ENCODE data around the gene CDK17. TPM values are rescaled to one million over a fixed set of nuclear protein-coding genes. Genes with fewer than 3 reads are reported as not detected.

Gene CDK17
- total and polyA plus RNA-seq, 2 donors: 32.9 to 49.2 TPM

DNA sequence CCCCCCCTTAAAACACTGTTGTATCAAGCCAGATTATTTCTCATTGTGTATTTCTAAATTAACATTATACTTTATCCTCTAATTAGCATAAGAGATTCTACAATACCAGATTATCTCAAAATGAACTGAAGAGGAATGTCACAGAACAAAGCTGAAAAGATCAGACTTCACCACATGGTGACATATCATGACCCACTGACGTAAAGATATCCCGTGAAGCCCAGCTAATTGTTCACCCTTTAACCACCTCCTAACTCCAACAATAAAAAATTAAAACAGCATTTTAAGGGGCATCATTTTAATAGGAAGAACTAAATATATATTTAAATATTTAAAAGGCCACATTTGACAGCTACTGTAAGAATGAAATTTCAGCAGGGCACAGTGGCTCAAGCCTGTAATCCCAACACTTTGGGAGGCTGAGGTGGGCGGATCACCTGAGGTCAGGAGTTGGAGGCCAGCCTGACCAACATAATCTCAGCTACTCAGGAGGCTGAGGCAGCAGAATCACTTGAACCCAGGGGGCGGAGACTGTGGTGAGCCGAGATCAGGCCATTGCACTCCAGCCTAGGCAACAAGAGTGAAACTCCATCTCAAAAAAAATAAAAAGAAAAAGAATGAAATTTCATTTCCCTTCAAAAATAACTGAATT, 29.0 kb downstream of the CDK17 start:
- H3K4me1 ChIP-seq (ENCODE audit: control insufficient read depth in 2 of 2, insufficient read depth in 2 of 2, low read length in 2 of 2): peaks cover 2 to 9% of the 10 kb centered on the region in 2 donors
- 97% methylated on average over 5 of the region's 5 CpGs for WGBS

DNA sequence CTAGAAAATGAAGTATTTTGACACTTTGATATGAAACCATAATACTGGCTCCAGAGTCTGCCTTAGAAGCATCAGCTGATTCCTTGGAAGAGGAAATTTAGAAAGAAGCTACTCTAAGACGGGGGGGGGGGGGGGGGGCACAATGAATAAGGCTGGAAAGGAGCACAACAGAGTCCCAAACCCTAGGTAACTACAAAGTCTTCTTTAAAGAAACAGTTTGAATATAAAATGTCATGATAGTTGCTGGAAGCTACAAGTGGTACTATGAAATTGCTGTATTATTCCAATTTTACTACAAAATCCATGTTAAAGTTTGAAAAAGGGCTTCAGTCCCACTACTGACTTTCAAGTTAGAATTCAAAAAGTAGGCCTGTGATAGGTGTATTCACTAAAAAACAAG, 31.6 kb downstream of the CDK17 start:
- no peak for DNase-seq (ENCODE audit: low read depth in 6 of 9, low spot score in 9 of 9)
- Histone ChIP-seq H3K27ac (ENCODE audit: low read depth in 1 of 2, low read length in 1 of 2) (no peak overlapping the region), H3K9me3 (ENCODE audit: control insufficient read depth in 2 of 2, insufficient read depth in 1 of 2, low read length in 1 of 2) (no peaks in the 10 kb centered on the region), H3K36me3 (ENCODE audit: control insufficient read depth in 2 of 2, insufficient read depth in 2 of 2, low read length in 1 of 2) (no peaks in the 10 kb centered on the region), H3K4me3 (ENCODE audit: low read length in 2 of 2) (no peak overlapping the region), H3K4me1 (ENCODE audit: control insufficient read depth in 2 of 2, insufficient read depth in 2 of 2, low read length in 2 of 2) (peaks cover 0 to 7% of the 10 kb centered on the region in 2 donors), H3K27me3 (ENCODE audit: control insufficient read depth in 2 of 2, insufficient read depth in 1 of 2, low read length in 1 of 2) (no peaks in the 10 kb centered on the region)
- 29% methylated on average over 1 of the region's 1 CpG for WGBS

More for the DNA sequence above, 29.0 kb downstream of the CDK17 start:
- DNase-seq (ENCODE audit: low read depth in 6 of 9, low spot score in 9 of 9): no peak
- no peaks in the 10 kb centered on the region for H3K9me3 ChIP-seq (ENCODE audit: control insufficient read depth in 2 of 2, insufficient read depth in 1 of 2, low read length in 1 of 2)
- no peak overlapping the region for H3K4me3 ChIP-seq (ENCODE audit: low read length in 2 of 2)
- no peak overlapping the region for H3K27ac ChIP-seq (ENCODE audit: low read depth in 1 of 2, low read length in 1 of 2)
- no peaks in the 10 kb centered on the region for H3K36me3 ChIP-seq (ENCODE audit: control insufficient read depth in 2 of 2, insufficient read depth in 2 of 2, low read length in 1 of 2)
- H3K27me3 ChIP-seq (ENCODE audit: control insufficient read depth in 2 of 2, insufficient read depth in 1 of 2, low read length in 1 of 2): no peaks in the 10 kb centered on the region

GRCh38 chr12:96368233-96368632, 32.0 kb downstream of the CDK17 start:
- 67% methylated on average over 2 of the region's 2 CpGs for WGBS
- H3K27ac ChIP-seq (ENCODE audit: low read depth in 1 of 2, low read length in 1 of 2): no peak overlapping the region
- H3K36me3 ChIP-seq (ENCODE audit: control insufficient read depth in 2 of 2, insufficient read depth in 2 of 2, low read length in 1 of 2): no peaks in the 10 kb centered on the region
- peaks cover 0 to 7% of the 10 kb centered on the region in 2 donors for H3K4me1 ChIP-seq (ENCODE audit: control insufficient read depth in 2 of 2, insufficient read depth in 2 of 2, low read length in 2 of 2)
- no peaks in the 10 kb centered on the region for H3K27me3 ChIP-seq (ENCODE audit: control insufficient read depth in 2 of 2, insufficient read depth in 1 of 2, low read length in 1 of 2)
- no peak for DNase-seq (ENCODE audit: low read depth in 6 of 9, low spot score in 9 of 9)
- H3K9me3 ChIP-seq (ENCODE audit: control insufficient read depth in 2 of 2, insufficient read depth in 1 of 2, low read length in 1 of 2): no peaks in the 10 kb centered on the region
- H3K4me3 ChIP-seq (ENCODE audit: low read length in 2 of 2): no peak overlapping the region

GRCh38 chr12:96366381-96366654, 33.9 kb downstream of the CDK17 start:
- no peaks in the 10 kb centered on the region for H3K27me3 ChIP-seq (ENCODE audit: control insufficient read depth in 2 of 2, insufficient read depth in 1 of 2, low read length in 1 of 2)
- DNase-seq (ENCODE audit: low read depth in 6 of 9, low spot score in 9 of 9): no peak
- H3K4me3 ChIP-seq (ENCODE audit: low read length in 2 of 2): no peak overlapping the region
- no peak overlapping the region for H3K27ac ChIP-seq (ENCODE audit: low read depth in 1 of 2, low read length in 1 of 2)
- WGBS: 98% methylated on average over 2 of the region's 2 CpGs
- no peaks in the 10 kb centered on the region for H3K9me3 ChIP-seq (ENCODE audit: control insufficient read depth in 2 of 2, insufficient read depth in 1 of 2, low read length in 1 of 2)
- peaks cover 0 to 7% of the 10 kb centered on the region in 2 donors for H3K4me1 ChIP-seq (ENCODE audit: control insufficient read depth in 2 of 2, insufficient read depth in 2 of 2, low read length in 2 of 2)
- H3K36me3 ChIP-seq (ENCODE audit: control insufficient read depth in 2 of 2, insufficient read depth in 2 of 2, low read length in 1 of 2): no peaks in the 10 kb centered on the region

- H3K4me3 ChIP-seq (ENCODE audit: low read length in 2 of 2): no peak overlapping the region
- 98% methylated on average over 2 of the region's 2 CpGs for WGBS
- H3K9me3 ChIP-seq (ENCODE audit: control insufficient read depth in 2 of 2, insufficient read depth in 1 of 2, low read length in 1 of 2): no peaks in the 10 kb centered on the region
- no peak overlapping the region for H3K27ac ChIP-seq (ENCODE audit: low read depth in 1 of 2, low read length in 1 of 2)
- peaks cover 0 to 7% of the 10 kb centered on the region in 2 donors for H3K4me1 ChIP-seq (ENCODE audit: control insufficient read depth in 2 of 2, insufficient read depth in 2 of 2, low read length in 2 of 2)
- no peaks in the 10 kb centered on the region for H3K36me3 ChIP-seq (ENCODE audit: control insufficient read depth in 2 of 2, insufficient read depth in 2 of 2, low read length in 1 of 2)
- H3K27me3 ChIP-seq (ENCODE audit: control insufficient read depth in 2 of 2, insufficient read depth in 1 of 2, low read length in 1 of 2): no peaks in the 10 kb centered on the region
- DNase-seq (ENCODE audit: low read depth in 6 of 9, low spot score in 9 of 9): no peak
Observed at GRCh38 chr12:96365604-96366380, 34.4 kb downstream of the CDK17 start.

GRCh38 chr12:96364092-96364700, 36.0 kb downstream of the CDK17 start:
- WGBS: 96% methylated on average over 3 of the region's 3 CpGs
- no peak overlapping the region for H3K4me3 ChIP-seq (ENCODE audit: low read length in 2 of 2)
- no peak overlapping the region for H3K27ac ChIP-seq (ENCODE audit: low read depth in 1 of 2, low read length in 1 of 2)
- H3K4me1 ChIP-seq (ENCODE audit: control insufficient read depth in 2 of 2, insufficient read depth in 2 of 2, low read length in 2 of 2): peaks cover 0 to 3% of the 10 kb centered on the region in 2 donors
- no peaks in the 10 kb centered on the region for H3K9me3 ChIP-seq (ENCODE audit: control insufficient read depth in 2 of 2, insufficient read depth in 1 of 2, low read length in 1 of 2)
- DNase-seq (ENCODE audit: low read depth in 6 of 9, low spot score in 9 of 9): no peak
- no peaks in the 10 kb centered on the region for H3K27me3 ChIP-seq (ENCODE audit: control insufficient read depth in 2 of 2, insufficient read depth in 1 of 2, low read length in 1 of 2)
- H3K36me3 ChIP-seq (ENCODE audit: control insufficient read depth in 2 of 2, insufficient read depth in 2 of 2, low read length in 1 of 2): no peaks in the 10 kb centered on the region

DNA sequence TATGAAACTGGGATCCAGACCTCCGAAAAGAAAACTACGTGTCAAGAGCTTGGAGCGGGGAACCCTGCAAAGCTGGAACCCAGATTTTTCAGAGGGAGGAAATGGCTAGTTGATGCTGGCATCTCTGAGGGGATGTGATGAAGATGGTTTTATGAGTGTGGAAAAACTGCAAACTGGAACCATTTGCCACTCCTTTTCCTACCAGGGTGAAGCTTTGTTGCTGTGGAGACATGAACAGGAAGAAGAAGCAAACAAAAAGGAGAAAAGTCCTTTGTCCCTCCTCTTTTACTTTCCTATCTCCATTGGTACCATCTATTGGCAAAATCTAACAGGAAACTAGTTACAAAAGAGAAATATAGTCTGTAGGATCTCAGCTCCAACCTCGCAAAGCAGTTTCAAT, 39.2 kb downstream of the CDK17 start:
- H3K27ac ChIP-seq (ENCODE audit: low read depth in 1 of 2, low read length in 1 of 2): no peak overlapping the region
- no peak for DNase-seq (ENCODE audit: low read depth in 6 of 9, low spot score in 9 of 9)
- no peaks in the 10 kb centered on the region for H3K36me3 ChIP-seq (ENCODE audit: control insufficient read depth in 2 of 2, insufficient read depth in 2 of 2, low read length in 1 of 2)
- no peaks in the 10 kb centered on the region for H3K4me1 ChIP-seq (ENCODE audit: control insufficient read depth in 2 of 2, insufficient read depth in 2 of 2, low read length in 2 of 2)
- 95% methylated on average over 4 of the region's 4 CpGs for WGBS
- no peak overlapping the region for H3K4me3 ChIP-seq (ENCODE audit: low read length in 2 of 2)
- no peaks in the 10 kb centered on the region for H3K9me3 ChIP-seq (ENCODE audit: control insufficient read depth in 2 of 2, insufficient read depth in 1 of 2, low read length in 1 of 2)
- no peaks in the 10 kb centered on the region for H3K27me3 ChIP-seq (ENCODE audit: control insufficient read depth in 2 of 2, insufficient read depth in 1 of 2, low read length in 1 of 2)

GRCh38 chr12:96360550-96360949, 39.7 kb downstream of the CDK17 start:
- Histone ChIP-seq H3K9me3 (ENCODE audit: control insufficient read depth in 2 of 2, insufficient read depth in 1 of 2, low read length in 1 of 2) (no peaks in the 10 kb centered on the region), H3K4me1 (ENCODE audit: control insufficient read depth in 2 of 2, insufficient read depth in 2 of 2, low read length in 2 of 2) (no peaks in the 10 kb centered on the region), H3K27me3 (ENCODE audit: control insufficient read depth in 2 of 2, insufficient read depth in 1 of 2, low read length in 1 of 2) (no peaks in the 10 kb centered on the region), H3K36me3 (ENCODE audit: control insufficient read depth in 2 of 2, insufficient read depth in 2 of 2, low read length in 1 of 2) (no peaks in the 10 kb centered on the region), H3K4me3 (ENCODE audit: low read length in 2 of 2) (no peak overlapping the region), H3K27ac (ENCODE audit: low read depth in 1 of 2, low read length in 1 of 2) (no peak overlapping the region)
- WGBS: 94% methylated on average over 1 of the region's 1 CpG
- no peak for DNase-seq (ENCODE audit: low read depth in 6 of 9, low spot score in 9 of 9)

- H3K27me3 ChIP-seq (ENCODE audit: control insufficient read depth in 2 of 2, insufficient read depth in 1 of 2, low read length in 1 of 2): no peaks in the 10 kb centered on the region
- no peaks in the 10 kb centered on the region for H3K9me3 ChIP-seq (ENCODE audit: control insufficient read depth in 2 of 2, insufficient read depth in 1 of 2, low read length in 1 of 2)
- no peak overlapping the region for H3K27ac ChIP-seq (ENCODE audit: low read depth in 1 of 2, low read length in 1 of 2)
- no peak for DNase-seq (ENCODE audit: low read depth in 6 of 9, low spot score in 9 of 9)
- H3K4me3 ChIP-seq (ENCODE audit: low read length in 2 of 2): no peak overlapping the region
- no peaks in the 10 kb centered on the region for H3K36me3 ChIP-seq (ENCODE audit: control insufficient read depth in 2 of 2, insufficient read depth in 2 of 2, low read length in 1 of 2)
- H3K4me1 ChIP-seq (ENCODE audit: control insufficient read depth in 2 of 2, insufficient read depth in 2 of 2, low read length in 2 of 2): no peaks in the 10 kb centered on the region
Observed at GRCh38 chr12:96359328-96359727, 40.9 kb downstream of the CDK17 start.
